ENCODE results near the gene OGDH.

DNA sequence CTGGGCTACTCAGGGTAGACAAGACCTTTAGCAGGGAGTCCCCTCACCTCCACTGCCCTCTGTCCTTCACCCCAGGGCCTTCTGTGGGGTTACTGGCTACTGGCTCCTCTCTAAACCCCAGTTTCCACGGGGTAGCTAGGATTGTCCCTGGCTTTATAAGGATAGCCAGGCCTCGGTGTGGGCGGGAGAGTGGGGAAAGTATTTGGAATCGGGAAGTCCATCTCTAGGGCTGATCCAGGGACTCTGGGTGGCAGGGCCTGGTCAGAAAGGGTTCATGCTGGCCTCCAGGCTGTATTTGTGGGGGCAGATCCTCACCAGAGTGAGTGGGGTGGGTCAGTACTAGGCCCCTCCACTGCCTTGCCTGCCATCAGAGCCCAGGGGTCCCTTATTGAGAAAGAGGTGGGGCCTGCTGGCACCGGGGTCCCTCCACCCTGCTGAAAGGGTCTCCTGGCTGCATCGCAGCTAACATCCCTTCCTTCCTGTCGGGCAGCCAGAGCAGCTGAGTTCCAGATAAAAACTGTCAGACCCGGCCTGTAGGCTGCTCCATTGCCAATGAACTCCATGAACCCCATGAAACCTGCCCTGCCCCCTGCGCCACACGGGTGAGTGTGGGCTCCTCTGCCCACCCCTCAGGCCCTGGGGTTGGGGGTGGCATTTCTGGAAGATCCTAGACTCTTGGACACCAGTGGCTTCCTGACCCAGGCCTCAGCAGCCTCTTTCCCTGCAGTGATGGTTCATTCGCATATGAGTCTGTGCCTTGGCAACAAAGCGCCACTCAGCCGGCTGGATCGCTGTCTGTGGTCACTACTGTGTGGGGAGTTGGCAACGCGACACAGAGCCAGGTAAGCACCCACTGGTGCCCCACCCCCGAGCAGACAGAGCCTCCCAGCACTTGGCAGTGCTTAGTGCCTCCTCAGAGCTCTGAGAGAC, 149.5 kb downstream of the OGDH start:
- TF ChIP-seq, protein P1, sequence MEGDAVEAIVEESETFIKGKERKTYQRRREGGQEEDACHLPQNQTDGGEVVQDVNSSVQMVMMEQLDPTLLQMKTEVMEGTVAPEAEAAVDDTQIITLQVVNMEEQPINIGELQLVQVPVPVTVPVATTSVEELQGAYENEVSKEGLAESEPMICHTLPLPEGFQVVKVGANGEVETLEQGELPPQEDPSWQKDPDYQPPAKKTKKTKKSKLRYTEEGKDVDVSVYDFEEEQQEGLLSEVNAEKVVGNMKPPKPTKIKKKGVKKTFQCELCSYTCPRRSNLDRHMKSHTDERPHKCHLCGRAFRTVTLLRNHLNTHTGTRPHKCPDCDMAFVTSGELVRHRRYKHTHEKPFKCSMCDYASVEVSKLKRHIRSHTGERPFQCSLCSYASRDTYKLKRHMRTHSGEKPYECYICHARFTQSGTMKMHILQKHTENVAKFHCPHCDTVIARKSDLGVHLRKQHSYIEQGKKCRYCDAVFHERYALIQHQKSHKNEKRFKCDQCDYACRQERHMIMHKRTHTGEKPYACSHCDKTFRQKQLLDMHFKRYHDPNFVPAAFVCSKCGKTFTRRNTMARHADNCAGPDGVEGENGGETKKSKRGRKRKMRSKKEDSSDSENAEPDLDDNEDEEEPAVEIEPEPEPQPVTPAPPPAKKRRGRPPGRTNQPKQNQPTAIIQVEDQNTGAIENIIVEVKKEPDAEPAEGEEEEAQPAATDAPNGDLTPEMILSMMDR (IDR thresholded peaks at IDR 0.05) = no peak
- no peak for TF ChIP-seq POLR2A (IDR thresholded peaks at IDR 0.05)
